Amniotic epithelial cell (primary cell): ENCODE measurements around the gene POU4F3.
A peak's percentile ranks its signal among the peaks of the same experiment; 100 is the strongest.
"Not testable (repeated sequence)": the region's sequence is repeated elsewhere in the genome, so short reads cannot be mapped to it uniquely, and the experiment has no call there.

Experiments
- DNase-seq: peaks from one replicate; pipeline ENCODE4 v3.0.0-alpha.2; 2010; ENCODE audit warnings: low read depth

POU4F3 gene

GRCh38 chr5:146338774-146339714 lies at the start of gene POU4F3:
Gene POU4F3, plus strand, starts transcription at chr5:146338839. Its CDS starts 274 bp downstream, at chr5:146339113.
- DNase-seq: no peak

DNA sequence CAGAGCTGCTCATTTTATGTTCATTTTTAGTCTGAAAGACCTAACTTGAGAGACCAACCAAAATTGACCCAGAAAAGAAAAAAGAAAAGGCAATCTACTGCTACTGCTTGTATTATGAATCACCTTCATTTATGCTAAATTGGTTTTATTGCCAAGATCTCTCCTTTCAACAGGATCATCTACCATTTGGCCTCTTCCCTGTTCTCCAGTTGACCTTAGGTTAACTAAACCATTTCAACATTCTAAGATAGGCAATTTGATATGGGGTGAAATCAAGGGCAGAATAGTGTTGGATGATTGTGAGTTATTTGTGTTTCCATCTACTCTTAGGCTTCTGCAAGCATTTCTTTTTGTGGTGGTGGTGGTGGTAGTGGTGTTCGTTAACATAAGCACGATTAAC lies 48.3 kb upstream of the POU4F3 start:
- peak; percentile 5 for DNase-seq

DNA sequence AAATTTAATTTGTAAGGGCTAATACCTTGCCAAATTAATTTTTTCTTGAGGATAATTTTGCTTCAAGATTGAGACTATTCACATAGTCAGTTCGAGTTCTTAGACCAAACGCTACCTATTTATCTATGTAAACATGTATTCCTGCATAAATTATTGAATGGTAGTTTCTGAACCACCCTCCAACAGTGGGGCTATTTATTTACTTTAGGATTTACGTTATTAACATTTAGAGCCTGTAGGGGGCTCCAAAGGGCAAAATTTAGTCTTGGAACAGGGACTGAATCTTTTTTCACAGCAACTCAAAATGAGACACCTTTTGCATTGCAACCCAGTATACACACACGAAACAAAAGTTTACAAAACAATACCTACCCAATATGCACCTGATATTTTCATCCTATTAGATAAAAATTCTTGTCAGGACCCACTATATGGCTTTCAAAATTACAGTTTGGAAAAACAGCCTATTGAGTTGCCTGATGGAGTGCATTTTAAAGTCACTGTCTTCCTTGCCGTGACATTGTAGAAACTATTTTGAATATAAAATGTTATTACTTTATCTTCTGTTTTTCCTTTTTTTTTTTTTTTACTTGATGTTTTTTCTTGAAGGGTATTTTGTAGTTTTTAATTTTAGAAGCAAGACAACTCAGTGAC lies 47.1 kb upstream of the POU4F3 start:
- DNase-seq: peak; percentile 40

GRCh38 chr5:146296245-146296644 lies 42.4 kb upstream of the POU4F3 start:
- no peak for DNase-seq

DNA sequence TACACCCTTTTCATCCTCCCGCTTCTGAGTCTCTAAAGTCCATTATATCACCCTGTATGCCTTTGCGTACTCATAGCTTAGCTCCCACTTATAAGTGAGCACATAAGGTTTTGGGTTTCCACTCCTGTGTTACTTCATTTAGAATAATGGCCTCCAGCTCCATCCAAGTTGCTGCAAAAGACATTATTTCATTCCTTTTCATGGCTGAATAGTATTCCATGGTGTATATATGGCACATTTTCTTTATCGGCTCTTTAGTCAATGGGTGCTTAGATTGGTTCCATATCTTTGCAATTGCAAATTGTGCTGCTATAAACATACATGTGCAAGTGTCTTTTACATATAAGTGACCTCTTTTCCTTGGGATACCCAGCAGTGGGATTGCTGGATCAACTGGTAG lies 39.7 kb upstream of the POU4F3 start:
- DNase-seq: not testable (repeated sequence)

DNA sequence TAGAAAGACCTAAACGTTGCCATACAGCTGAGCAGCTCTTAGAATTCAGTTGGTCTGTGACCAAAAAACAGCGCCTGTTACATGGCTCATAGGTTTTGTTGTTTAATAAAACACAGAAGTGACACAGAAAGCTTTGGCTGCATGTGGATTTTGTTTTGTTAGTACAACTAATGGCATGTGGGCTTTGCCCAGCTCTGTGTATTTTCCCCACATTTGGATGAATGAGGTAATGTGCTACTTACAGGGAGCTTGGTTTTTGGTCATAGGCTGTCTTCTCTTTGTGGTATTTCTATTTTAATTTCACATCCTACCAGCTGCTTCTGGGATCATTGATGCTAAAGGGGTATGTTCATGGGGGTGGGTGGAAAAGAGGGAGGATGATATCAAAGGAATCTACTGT lies 37.0 kb upstream of the POU4F3 start:
- peak; percentile 6 for DNase-seq

- DNase-seq: no peak
Observed at GRCh38 chr5:146302406-146302805, 36.2 kb upstream of the POU4F3 start.

- no peak for DNase-seq
Observed at GRCh38 chr5:146306838-146307237, 31.8 kb upstream of the POU4F3 start.

DNA sequence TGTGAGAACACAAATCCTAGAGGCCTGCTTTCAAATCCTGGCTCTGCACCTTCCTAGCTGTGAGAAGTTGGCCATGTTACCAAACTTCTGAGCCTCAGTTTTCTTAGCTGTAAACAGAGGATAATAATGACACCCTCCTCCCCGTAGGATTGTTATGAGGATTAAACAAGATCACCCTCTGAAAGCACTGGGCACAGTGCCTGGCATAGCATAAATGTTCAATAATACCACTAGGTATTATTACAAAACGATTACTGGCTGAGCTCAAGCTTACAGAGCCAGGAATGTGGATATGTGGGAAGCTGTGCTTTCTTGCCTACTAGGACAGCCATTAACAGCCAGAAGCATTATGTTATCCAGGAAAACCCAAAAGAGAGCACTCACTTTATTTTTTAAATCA lies 30.8 kb upstream of the POU4F3 start:
- no peak for DNase-seq

GRCh38 chr5:146310540-146310939 lies 28.1 kb upstream of the POU4F3 start:
- no peak for DNase-seq

- DNase-seq: no peak
Observed at GRCh38 chr5:146311278-146311677, 27.4 kb upstream of the POU4F3 start.

- DNase-seq: no peak
Observed at GRCh38 chr5:146313027-146313426, 25.6 kb upstream of the POU4F3 start.

GRCh38 chr5:146321571-146321970 lies 17.1 kb upstream of the POU4F3 start:
- DNase-seq: no peak

- DNase-seq: peak; percentile 19
Observed at GRCh38 chr5:146327257-146327870, 11.3 kb upstream of the POU4F3 start.

GRCh38 chr5:146327989-146328388 lies 10.7 kb upstream of the POU4F3 start:
- no peak for DNase-seq

DNA sequence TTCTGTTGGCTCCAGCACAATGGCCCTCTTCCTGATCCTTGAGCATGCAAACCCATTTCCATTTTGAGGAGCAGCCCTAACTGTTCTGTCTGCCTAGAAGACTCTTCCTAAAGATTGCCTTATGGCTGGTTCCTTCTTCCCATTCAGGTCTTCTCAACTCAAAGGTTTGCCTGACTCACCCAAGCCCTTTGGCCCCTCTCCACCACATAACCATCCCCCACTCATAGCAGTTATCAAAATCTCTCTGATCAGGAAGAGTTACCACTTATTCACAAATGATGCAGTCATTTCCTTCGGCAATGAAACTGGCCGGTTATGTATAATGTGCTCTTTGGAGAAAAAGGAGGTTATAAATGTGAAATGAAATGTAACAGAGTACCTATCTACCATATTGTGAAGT lies 8.9 kb upstream of the POU4F3 start:
- no peak for DNase-seq

DNA sequence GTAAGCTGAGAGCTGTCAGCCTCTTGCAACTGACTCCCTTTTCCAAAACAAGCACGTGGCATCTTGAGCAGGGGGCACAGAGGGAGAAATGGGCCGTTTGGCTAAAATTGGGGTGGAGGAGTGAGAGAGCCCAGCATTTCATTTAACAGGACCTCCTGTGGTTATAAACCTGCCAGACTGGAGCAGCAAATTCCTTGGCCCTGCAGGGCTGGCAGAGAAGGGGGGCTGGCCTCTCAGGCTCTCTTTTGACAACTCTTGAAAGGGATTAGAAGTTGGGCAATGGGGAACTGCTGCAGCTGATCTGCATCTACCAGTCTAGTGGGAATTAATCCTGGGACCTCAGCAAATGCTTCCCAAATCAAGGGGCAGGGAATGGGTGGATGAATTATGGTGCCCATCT lies 7.2 kb upstream of the POU4F3 start:
- DNase-seq: no peak

DNA sequence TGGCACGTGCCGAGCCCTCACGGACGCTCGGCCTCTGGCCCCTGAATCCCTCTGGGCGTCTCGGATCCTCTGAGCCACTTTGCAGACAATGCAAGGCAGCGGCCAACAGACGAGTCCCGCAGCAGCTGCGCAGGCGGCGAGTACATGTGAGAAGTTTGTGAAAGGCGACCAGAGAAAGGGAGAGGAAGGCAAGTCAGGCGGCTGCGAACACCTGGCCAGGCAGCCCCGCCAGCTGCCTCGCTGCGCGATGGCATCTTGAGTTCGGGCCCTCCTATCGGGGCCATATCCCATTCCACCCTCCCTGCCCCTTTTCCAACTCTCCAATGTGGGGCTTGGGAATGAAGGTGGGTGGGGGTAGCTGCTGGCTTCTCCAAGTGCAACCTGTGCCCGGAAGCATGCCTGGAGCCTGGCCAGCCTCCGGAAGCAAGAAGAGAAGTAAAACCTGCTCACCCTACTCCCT lies 4.5 kb upstream of the POU4F3 start:
- no peak for DNase-seq

DNA sequence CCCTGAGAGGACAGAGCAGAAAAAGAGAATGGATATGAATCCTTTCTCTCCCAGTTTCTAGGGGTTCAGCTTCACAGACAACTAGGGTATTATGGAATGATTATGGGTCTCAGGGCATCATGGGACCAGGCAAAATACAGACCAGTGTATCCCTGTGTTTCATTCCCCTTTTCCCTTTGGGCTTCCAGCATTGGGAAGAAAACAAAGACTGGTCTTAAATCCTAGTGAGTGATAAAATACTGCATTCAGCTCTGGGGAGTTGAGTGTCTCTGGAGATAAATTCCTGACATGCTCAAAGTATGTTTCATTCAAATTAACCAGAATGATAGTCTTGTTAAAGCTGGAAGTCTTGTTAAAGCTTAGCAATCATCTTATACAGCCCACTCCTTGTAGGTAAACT lies 2.4 kb upstream of the POU4F3 start:
- no peak for DNase-seq

- DNase-seq: no peak
Observed at GRCh38 chr5:146337264-146337904, 1.3 kb upstream of the POU4F3 start.

GRCh38 chr5:146337928-146338327 lies 711 bp upstream of the POU4F3 start:
- DNase-seq: no peak

GRCh38 chr5:146339715-146340259 lies 1.1 kb downstream of the POU4F3 start:
- no peak for DNase-seq
